Kidney tubule cell (primary cell): ENCODE results near the gene CTSF.
"Not testable (repeated sequence)": the region's sequence is repeated elsewhere in the genome, so short reads cannot be mapped to it uniquely, and the experiment has no call there.

Experiments
- DNase-seq: peaks from one replicate; pipeline ENCODE4 v3.0.0-alpha.2; 2018; ENCODE audit warnings: low spot score

Gene CTSF

GRCh38 chr11:66589996-66590675 lies 21.7 kb upstream of the CTSF start:
- no peak for DNase-seq

- not testable (repeated sequence) for DNase-seq
Observed at GRCh38 chr11:66589315-66589714, 20.9 kb upstream of the CTSF start.

GRCh38 chr11:66586136-66586535 lies 17.7 kb upstream of the CTSF start:
- DNase-seq = no peak

- not testable (repeated sequence) for DNase-seq
Observed at GRCh38 chr11:66585447-66585846, 17.0 kb upstream of the CTSF start.

GRCh38 chr11:66582565-66583147 lies 14.2 kb upstream of the CTSF start:
- DNase-seq = not testable (repeated sequence)

- no peak for DNase-seq
Observed at GRCh38 chr11:66581261-66581660, 12.9 kb upstream of the CTSF start.

- no peak for DNase-seq
Observed at GRCh38 chr11:66580803-66581202, 12.4 kb upstream of the CTSF start.

GRCh38 chr11:66579017-66579606 lies 10.7 kb upstream of the CTSF start:
- DNase-seq = peak; percentile 65

- no peak for DNase-seq
Observed at GRCh38 chr11:66570850-66571180, 2.4 kb upstream of the CTSF start.

GRCh38 chr11:66570079-66570849 lies 1.9 kb upstream of the CTSF start:
- no peak for DNase-seq

GRCh38 chr11:66569076-66569475 lies 670 bp upstream of the CTSF start:
- DNase-seq = no peak

- no peak for DNase-seq
Observed at GRCh38 chr11:66567787-66568123, 651 bp downstream of the CTSF start.

GRCh38 chr11:66566221-66566620 lies 2.2 kb downstream of the CTSF start:
- no peak for DNase-seq

- DNase-seq = no peak
Observed at GRCh38 chr11:66564984-66565383, 3.4 kb downstream of the CTSF start.

GRCh38 chr11:66564538-66564937 lies 3.9 kb downstream of the CTSF start:
- no peak for DNase-seq

- DNase-seq = no peak
Observed at GRCh38 chr11:66563832-66564231, 4.6 kb downstream of the CTSF start.

- DNase-seq = no peak
Observed at GRCh38 chr11:66562907-66563583, 5.4 kb downstream of the CTSF start.

- no peak for DNase-seq
Observed at GRCh38 chr11:66562275-66562674, 6.1 kb downstream of the CTSF start.

- DNase-seq = no peak
Observed at GRCh38 chr11:66561975-66562248, 6.5 kb downstream of the CTSF start.

GRCh38 chr11:66561178-66561974 lies 7.0 kb downstream of the CTSF start:
- DNase-seq = no peak

GRCh38 chr11:66559866-66560676 lies 8.3 kb downstream of the CTSF start:
- DNase-seq = no peak
